Measurements from ENCODE around the gene TBC1D20.
"Not testable (repeated sequence)": the region's sequence is repeated elsewhere in the genome, so short reads cannot be mapped to it uniquely, and the experiment has no call there.

Gene TBC1D20

DNA sequence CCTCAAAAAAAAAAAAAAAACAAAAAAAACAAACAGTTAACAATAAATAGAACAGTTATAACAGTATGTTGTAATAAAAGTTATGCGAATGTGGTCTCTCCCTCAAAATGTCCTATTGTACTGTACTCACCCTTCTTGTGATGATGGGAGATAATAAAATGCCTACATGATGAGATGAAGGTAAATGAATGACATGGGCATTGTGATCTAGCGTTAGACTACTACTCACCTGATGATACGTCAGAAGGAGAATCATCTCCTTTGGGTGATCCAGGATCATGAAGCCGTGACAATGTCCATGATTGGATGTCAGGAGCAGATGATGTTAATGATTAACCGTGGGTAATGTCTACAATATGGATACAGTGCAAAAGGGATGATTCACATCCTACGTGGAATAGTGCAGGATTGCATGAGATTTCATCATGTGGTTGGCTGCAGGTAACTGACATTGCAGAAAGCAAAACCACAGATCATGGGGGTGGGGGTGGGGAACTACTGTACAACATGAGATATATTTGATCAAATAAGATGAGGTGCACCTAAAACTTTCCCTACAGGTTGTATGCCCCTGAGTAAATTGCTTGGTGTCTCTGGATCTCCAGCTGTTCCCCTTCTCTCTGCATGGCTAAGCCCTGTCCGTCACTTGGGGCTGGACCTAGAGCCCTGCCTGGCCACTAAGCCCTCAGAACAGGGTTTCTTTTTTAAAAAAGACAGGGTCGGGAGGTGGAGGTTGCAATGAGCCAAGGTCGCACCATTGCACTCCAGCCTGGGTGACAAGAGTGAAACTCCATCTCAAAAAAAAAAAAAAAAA lies 60.4 kb downstream of the TBC1D20 start:
- no peak for DNase-seq

DNA sequence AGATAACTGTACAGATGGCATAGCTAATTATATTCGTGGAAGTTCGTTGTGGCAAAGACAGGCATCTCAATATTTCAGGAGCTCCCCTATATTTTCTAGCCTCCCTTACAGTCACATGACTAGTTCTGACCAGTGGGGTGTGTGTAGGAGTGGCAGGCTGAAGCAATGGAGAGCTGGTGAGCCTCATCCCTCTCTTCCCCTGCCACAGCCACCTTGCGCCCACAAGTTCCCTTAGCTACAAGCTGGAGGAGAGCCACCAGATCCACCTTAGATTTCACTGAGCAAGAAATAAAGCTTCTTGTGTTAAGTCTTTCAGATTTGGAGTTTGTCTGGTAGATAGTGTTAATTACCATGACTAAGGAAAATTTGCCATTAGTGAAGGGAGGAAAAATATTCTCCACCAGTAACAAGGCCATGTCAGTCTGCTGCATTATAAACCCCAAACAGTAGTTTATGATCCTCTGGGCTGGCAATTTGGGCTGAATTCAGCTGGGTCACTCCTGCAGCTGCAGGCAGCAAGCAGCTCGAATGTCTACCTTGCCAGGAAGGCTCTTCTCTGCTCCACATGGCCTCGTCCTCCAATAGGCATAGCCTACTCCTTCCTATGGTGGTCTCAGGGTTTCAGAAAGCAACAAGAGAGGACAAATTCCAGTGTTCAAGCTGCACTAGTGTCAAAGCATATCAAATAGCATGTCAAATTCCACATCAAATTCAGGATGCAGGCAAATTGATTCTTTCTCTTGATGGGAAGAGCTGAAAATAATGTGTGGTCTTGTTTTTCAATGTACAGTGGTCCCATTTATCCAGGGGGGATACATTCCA lies 61.7 kb downstream of the TBC1D20 start:
- no peak for DNase-seq

DNA sequence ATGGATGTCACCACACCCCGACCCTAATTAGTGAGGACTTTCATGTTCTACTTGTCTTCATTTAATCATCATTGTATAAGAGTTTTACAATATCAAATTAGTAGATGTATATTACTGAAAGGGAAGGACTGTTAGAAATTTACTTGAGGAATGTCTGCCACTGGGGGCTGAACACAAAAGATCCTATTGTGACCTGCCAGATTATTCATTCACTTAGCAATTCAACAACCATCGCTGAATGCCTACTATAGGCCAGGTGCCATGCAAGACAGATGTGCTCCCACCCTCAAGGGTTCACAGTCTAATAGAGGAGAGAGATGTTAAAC lies 62.2 kb downstream of the TBC1D20 start:
- no peak for DNase-seq

DNA sequence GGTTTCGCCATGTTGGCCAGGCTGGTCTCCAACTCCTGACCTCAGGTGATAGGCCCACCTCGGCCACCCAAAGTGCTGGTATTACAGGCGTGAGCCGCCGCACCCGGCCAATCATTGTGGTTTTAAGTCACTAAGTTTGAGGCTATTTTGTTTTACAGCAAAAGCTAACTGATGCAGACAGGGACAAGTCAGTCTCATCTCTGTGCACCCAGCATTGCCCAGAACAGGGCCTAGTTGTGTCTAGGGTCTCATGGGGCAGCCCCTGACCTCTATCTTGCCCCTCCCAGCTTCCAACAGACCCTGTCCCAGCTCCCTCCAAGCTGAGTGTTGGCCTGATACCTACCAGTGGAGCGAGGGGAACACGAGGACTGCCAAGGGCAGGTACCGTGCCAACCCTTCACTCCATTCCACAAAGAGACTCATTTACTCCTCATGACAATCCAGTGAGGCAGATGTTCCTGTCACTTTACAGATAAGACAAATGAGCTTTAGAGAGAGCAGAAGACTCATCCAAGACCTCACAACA lies 63.1 kb downstream of the TBC1D20 start:
- DNase-seq, result no peak

DNA sequence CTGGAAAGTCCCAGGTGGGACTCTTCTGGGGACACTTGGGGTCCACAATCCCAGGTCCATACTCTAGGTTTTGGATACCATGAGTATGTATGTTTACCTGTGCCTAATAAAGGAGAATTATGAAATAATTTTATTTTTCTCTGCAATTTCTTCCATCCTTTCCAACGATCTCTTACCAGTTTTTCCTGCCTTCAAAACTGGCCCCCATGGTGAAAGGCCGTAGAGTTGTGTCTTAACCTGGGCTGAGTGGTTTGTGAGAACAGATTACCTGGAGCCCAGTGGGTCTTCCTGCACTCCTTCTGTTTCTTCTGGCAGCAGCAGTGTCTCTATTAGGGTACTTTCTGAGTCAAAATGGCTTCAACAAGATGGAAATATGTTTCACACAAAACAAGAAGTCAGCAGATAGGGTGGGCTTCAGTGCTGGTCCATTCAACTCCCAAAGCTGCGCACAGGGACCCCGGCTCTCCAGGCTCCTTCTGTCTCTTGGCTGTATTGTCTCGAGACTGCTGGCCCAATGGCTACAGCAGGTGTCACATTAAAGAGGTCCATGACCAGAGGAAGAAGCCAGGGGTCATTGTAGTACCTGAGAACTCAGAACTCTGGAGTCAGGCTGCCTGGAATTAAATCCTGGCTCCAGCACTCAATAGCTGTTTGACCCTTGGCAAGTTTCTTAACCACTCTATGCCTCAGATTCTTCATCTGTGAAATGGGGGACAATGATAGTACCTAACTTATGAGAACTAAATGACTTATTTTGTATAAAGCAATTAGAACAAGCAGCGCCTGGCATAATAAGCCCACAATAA lies 64.7 kb downstream of the TBC1D20 start:
- no peak for DNase-seq

DNA sequence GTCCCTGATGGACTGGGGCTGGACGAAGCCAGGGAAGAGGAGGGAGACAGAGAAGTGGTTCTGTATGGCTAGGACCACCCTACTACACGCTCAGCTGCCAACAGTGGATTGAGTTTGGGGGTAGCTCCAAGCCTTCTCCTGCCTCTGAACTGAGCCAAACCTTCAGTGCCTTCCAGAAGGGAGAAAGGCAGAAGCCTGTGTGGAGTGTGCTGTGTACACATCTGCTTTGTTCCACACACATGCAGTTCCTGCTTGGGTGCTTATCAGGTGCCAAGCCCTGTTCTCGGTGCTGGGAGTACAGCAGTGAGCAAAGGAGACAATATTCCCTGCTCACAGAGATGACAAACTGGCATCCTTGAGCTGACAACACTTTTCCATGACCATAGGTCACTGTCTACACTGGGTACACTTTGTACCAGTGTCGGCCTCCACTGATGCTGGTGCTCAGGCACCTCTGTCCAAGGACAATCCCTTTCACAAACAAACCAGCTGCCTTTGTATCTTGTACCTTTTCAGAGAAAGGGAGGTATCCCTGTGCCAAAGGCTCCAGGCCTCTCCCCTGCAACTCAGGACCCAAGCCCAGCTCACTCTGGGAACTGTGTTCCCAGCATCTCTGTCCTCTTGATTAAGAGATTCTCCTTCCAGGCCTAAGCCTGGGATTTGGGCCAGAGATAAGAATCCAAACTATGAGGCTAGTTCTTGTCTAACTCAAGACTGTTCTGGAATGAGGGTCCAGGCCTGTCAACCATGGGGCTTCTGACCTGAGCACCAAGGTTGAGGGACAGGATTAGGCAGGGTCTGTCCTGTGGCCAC lies 65.5 kb downstream of the TBC1D20 start:
- DNase-seq, result no peak

DNA sequence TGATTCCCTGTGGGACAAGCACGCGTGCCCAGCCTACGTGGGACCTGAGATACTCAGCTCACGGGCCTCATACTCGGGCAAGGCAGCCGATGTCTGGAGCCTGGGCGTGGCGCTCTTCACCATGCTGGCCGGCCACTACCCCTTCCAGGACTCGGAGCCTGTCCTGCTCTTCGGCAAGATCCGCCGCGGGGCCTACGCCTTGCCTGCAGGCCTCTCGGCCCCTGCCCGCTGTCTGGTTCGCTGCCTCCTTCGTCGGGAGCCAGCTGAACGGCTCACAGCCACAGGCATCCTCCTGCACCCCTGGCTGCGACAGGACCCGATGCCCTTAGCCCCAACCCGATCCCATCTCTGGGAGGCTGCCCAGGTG lies 66.1 kb downstream of the TBC1D20 start:
- DNase-seq, result no peak

DNA sequence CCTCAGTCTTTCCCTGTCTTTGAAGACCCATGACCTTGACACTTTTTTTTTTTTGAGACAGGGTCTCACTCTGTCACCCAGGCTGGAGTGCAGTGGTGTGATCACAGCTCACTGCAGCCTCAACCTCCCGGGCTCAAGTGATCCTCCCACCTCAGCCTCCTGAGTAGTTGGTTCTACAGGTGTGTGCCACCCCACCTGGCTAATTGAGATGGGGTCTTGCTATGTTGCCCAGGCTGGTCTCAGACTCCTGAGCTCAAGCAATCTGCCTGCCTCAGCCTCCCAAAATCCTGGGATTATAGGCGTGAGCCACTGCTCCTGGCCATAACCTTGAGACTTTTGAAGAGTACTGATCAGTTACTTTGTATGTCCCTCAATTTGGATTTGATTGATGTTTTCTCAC lies 69.0 kb downstream of the TBC1D20 start:
- not testable (repeated sequence) for DNase-seq

DNA sequence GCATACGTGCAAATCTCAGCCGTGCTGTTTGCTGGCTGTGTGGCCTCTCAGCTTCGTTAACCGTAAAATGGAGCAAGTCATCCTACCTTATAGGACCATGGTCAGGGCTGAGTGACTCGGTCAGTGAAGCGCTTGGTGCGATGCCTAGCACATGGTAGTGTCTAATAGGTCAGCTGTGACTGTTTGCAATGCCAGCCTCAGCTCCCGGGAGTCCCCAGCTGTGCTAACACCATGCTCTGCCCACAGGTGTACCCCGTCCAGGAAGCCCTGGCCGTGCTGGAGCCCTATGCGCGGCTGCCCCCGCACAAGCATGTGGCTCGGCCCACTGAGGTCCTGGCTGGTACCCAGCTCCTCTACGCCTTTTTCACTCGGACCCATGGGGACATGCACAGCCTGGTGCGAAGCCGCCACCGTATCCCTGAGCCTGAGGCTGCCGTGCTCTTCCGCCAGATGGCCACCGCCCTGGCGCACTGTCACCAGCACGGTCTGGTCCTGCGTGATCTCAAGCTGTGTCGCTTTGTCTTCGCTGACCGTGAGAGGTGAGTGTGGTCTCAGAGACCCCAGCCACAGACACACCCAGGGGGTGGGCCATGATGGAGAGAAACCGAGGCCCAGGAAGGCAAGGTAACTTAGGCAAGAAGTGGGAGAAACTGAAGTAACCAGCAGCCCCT lies 71.2 kb downstream of the TBC1D20 start:
- no peak for DNase-seq

DNA sequence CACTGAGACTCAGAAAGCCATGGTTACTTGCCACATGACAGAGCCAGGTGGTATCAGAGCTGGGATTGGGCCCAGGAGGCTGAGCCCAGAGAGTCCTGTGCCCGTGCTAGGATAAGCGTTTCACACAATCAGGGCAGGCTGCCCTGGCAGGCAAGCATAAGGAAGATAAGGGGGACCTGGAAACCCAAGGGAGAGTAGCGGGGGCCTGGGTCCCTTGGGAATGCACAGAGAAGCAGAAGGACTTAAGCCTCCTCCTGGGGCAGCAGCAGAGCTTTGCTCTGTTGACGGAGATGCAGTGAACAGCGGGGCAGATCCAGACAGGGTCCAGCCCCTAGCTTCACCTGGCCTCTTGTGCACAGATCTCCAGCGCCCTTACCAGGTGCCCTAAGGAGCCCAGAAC lies 73.1 kb downstream of the TBC1D20 start:
- DNase-seq, result no peak

DNA sequence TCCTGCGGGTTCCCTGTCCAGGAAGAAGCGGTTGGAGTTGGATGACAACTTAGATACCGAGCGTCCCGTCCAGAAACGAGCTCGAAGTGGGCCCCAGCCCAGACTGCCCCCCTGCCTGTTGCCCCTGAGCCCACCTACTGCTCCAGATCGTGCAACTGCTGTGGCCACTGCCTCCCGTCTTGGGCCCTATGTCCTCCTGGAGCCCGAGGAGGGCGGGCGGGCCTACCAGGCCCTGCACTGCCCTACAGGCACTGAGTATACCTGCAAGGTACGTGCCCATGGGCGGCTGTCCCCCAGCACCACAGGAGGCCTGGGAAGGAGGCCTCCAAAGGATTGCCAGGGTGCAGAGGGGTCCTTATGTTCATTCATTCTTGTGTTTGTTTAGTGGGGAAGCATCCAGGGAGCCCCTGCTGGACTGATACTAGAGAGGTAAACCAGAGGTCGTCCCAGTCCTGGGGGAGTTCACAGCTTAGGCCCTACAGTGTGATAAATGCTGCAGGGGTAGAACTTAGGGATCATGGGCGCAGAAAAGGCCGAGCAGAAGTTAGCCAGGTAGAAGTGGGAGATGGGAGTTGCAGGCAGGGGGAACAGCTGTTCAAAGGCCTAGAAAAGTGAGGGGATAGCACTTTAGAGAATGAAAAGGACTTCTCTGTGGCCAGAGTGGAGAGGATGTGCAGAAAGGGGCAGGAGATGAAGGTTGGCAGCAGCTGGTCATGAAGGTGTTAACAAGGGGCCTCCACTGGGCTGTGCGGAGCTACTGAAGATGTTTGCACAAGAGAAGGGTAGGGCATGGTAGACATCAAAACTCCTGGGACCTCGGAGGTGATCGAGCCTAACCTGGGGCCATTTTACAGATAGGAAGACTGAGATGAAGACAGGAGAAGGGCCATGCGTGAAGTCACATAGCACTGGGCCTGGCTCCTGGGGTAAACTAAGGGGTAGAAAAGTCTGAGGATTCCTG lies 74.0 kb downstream of the TBC1D20 start:
- no peak for DNase-seq

DNA sequence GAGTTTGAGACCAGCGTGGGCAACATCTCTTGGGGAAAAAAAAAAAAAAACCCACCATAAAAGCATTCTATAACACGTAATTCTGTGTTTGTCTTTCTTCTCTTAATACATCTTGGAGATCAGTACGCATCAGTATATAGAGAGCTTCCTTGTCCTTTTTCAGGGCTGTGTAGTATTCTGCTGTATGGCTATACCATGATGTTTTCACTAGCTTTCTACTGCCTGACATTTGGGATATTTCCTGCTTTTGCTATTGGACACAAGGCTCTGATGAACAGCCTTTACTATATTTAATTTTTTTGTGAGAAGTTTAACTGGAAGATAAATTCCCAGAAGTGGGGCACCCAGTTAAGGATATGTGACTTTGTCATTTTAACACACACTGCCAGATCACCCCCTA lies 74.8 kb downstream of the TBC1D20 start:
- no peak for DNase-seq

DNA sequence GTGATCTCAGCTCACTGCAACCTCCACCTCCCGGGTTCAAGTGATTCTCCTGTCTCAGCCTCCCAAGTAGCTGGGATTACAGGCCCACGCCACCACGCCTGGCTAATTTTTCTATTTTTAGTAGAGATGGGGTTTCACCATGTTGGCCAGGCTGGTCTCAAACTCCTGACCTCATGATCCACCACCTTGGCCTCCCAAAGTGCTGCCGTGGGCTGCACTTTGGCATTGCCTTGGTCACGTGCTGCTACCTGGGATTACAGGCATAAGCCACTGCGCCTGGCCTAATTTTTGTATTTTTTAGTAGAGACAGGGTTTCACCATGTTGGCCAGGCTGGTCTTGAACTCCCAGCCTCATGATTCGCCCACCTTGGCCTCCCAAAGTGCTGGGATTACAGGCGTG lies 75.7 kb downstream of the TBC1D20 start:
- not testable (repeated sequence) for DNase-seq
